Parathyroid adenoma (tissue), 2 donors: ENCODE results near the gene CCR6.
"Not testable (repeated sequence)": the region's sequence is repeated elsewhere in the genome, so short reads cannot be mapped to it uniquely, and the experiment has no call there.

ENCODE experiments used
- H2AFZ ChIP-seq: fragments of 300-600 bp; sonication (generic); one replicate; pipeline ENCODE4 v1.7.0; 2017; ENCODE audit warnings: antibody characterized with exemption, mild to moderate bottlenecking
- H3K27ac ChIP-seq: fragments of 300-600 bp; sonication (generic); one replicate; pipeline ENCODE4 v1.7.0; 2017
- H3K27me3 ChIP-seq: fragments of 300-600 bp; sonication (generic); one replicate; pipeline ENCODE4 v1.7.0; 2017; ENCODE audit warnings: low read length; ENCODE audit not compliant: control insufficient read depth, insufficient read depth
- H3K36me3 ChIP-seq: fragments of 300-600 bp; sonication (generic); one replicate; pipeline ENCODE4 v1.7.0; 2017; ENCODE audit warnings: low read length; ENCODE audit not compliant: control insufficient read depth, insufficient read depth
- H3K4me1 ChIP-seq: fragments of 300-600 bp; sonication (generic); one replicate; pipeline ENCODE4 v1.7.0; 2017; ENCODE audit warnings: control low read depth
- H3K4me2 ChIP-seq: fragments of 300-600 bp; sonication (generic); one replicate; pipeline ENCODE4 v1.7.0; 2017; ENCODE audit warnings: low read length
- H3K4me3 ChIP-seq: fragments of 300-600 bp; sonication (generic); one replicate; pipeline ENCODE4 v1.7.0; 2017; ENCODE audit warnings: low read depth, low read length
- H3K79me2 ChIP-seq: fragments of 300-600 bp; sonication (generic); one replicate; pipeline ENCODE4 v1.7.0; 2017; ENCODE audit warnings: control low read depth
- H3K9ac ChIP-seq: fragments of 300-600 bp; sonication (generic); one replicate; pipeline ENCODE4 v1.7.0; 2017; ENCODE audit warnings: mild to moderate bottlenecking
- H3K9me3 ChIP-seq: fragments of 300-600 bp; sonication (generic); one replicate; pipeline ENCODE4 v1.7.0; 2017; ENCODE audit warnings: low read length; ENCODE audit not compliant: control insufficient read depth
- CTCF ChIP-seq: fragments of 300-600 bp; sonication (generic); IDR thresholded peaks from one replicate; pipeline ENCODE4 v1.7.0; 2017; ENCODE audit warnings: antibody characterized with exemption, mild to moderate bottlenecking
- donor health status: primary hyperparathyroidism.

CCR6 gene

GRCh38 chr6:167079853-167080297, 43.0 kb upstream of the CCR6 start:
- no peaks in the 10 kb centered on the region for H3K79me2 ChIP-seq
- H3K4me3 ChIP-seq = no peak overlapping the region
- TF ChIP-seq CTCF = no peak
- H3K9me3 ChIP-seq = no peaks in the 10 kb centered on the region
- no peaks in the 10 kb centered on the region for H3K4me1 ChIP-seq
- no peak overlapping the region for H3K9ac ChIP-seq
- no peak overlapping the region for H3K27ac ChIP-seq
- no peak overlapping the region for H2AFZ ChIP-seq
- H3K36me3 ChIP-seq = no peaks in the 10 kb centered on the region
- no peak overlapping the region for H3K4me2 ChIP-seq
- H3K27me3 ChIP-seq = no peaks in the 10 kb centered on the region

DNA sequence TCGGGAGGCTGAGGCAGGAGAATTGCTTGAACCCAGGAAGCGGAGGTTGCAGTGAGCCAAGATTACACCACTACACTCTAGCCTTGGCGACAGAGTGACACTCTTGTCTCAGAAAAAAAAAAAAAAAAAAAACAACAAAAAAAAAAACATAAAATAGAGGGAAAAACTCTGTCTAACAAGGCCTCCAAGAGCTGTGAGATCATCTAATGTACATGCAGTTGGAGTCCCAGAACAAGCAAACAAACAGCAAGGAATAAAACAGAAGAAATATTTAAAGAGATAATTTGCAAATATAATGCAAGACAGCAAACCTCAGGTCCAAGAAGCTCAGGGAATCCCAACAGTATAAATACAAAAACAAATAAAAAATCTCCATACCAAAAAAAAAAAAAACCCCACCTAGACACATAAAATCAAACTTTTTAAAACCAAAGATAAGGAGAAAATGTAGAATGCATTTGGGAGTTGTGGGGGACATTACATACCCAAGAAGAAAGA, 35.0 kb upstream of the CCR6 start:
- no peaks in the 10 kb centered on the region for H3K27me3 ChIP-seq
- TF ChIP-seq CTCF = no peak
- H3K9ac ChIP-seq = no peak overlapping the region
- no peaks in the 10 kb centered on the region for H3K36me3 ChIP-seq
- H3K4me2 ChIP-seq = no peak overlapping the region
- H3K4me3 ChIP-seq = no peak overlapping the region
- H3K9me3 ChIP-seq = no peaks in the 10 kb centered on the region
- H3K4me1 ChIP-seq = no peaks in the 10 kb centered on the region
- H2AFZ ChIP-seq = no peak overlapping the region
- no peak overlapping the region for H3K27ac ChIP-seq
- H3K79me2 ChIP-seq = no peaks in the 10 kb centered on the region

DNA sequence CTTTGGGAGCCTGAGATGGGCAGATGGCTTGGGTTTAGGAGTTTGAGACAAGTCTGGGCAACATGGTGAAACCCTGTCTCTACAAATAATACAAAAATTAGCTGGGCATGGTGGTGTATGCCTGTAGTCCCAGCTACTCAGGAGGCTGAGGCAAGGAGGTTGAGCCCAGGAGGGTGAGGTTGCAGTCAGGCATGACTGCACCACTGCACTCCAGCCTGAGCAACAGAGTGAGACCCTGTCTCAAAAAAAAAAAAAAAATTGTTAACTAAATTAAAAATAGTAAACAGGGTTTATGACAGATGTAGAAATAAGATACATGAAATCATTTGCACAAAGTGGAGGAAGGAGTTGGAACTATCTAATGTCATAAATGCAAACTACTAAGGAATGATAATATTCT, 34.2 kb upstream of the CCR6 start:
- not testable (repeated sequence) for H3K4me2 ChIP-seq, H3K4me3 ChIP-seq, H2AFZ ChIP-seq, H3K27ac ChIP-seq, H3K9ac ChIP-seq, H3K9me3 ChIP-seq, H3K4me1 ChIP-seq, H3K36me3 ChIP-seq, H3K79me2 ChIP-seq, H3K27me3 ChIP-seq

GRCh38 chr6:167089243-167090142, 33.4 kb upstream of the CCR6 start:
- no peak overlapping the region for H3K27ac ChIP-seq
- H3K79me2 ChIP-seq = no peaks in the 10 kb centered on the region
- no peak overlapping the region for H2AFZ ChIP-seq
- TF ChIP-seq CTCF = no peak
- H3K4me3 ChIP-seq = no peak overlapping the region
- H3K9ac ChIP-seq = no peak overlapping the region
- H3K4me1 ChIP-seq = no peaks in the 10 kb centered on the region
- no peaks in the 10 kb centered on the region for H3K27me3 ChIP-seq
- no peak overlapping the region for H3K4me2 ChIP-seq
- no peaks in the 10 kb centered on the region for H3K36me3 ChIP-seq
- H3K9me3 ChIP-seq = no peaks in the 10 kb centered on the region

GRCh38 chr6:167090171-167090570, 32.7 kb upstream of the CCR6 start:
- no peak for TF ChIP-seq CTCF
- Histone ChIP-seq H3K79me2 (no peaks in the 10 kb centered on the region), H3K27me3 (no peaks in the 10 kb centered on the region), H2AFZ (no peak overlapping the region), H3K4me3 (no peak overlapping the region), H3K4me1 (no peaks in the 10 kb centered on the region), H3K36me3 (no peaks in the 10 kb centered on the region), H3K9me3 (no peaks in the 10 kb centered on the region), H3K4me2 (no peak overlapping the region), H3K27ac (no peak overlapping the region), H3K9ac (no peak overlapping the region)
